Neuron (in vitro differentiated cells): ENCODE results near the gene SCIMP.
"Not testable (repeated sequence)": the region's sequence is repeated elsewhere in the genome, so short reads cannot be mapped to it uniquely, and the experiment has no call there.

Experiments used
- H2AFZ ChIP-seq: one replicate; pipeline ENCODE4 v1.6.1; 2013; ENCODE audit warnings: low read depth, mild to moderate bottlenecking, inconsistent platforms, low read length, moderate library complexity
- H3K27me3 ChIP-seq: one replicate; pipeline ENCODE4 v1.6.1; 2013; ENCODE audit warnings: low read length; ENCODE audit not compliant: insufficient read depth
- H3K36me3 ChIP-seq: one replicate; pipeline ENCODE4 v1.6.1; 2013; ENCODE audit warnings: low read length; ENCODE audit not compliant: insufficient read depth
- H3K4me1 ChIP-seq: one replicate; pipeline ENCODE4 v1.6.1; 2013; ENCODE audit warnings: low read length; ENCODE audit not compliant: insufficient read depth
- H3K4me3 ChIP-seq: 2 replicates; pipeline ENCODE4 v1.5.1; 2013; ENCODE audit warnings: mild to moderate bottlenecking, low read length, moderate library complexity
- H3K9me3 ChIP-seq: one replicate; pipeline ENCODE4 v1.6.1; 2013; ENCODE audit warnings: low read length

The SCIMP gene

DNA sequence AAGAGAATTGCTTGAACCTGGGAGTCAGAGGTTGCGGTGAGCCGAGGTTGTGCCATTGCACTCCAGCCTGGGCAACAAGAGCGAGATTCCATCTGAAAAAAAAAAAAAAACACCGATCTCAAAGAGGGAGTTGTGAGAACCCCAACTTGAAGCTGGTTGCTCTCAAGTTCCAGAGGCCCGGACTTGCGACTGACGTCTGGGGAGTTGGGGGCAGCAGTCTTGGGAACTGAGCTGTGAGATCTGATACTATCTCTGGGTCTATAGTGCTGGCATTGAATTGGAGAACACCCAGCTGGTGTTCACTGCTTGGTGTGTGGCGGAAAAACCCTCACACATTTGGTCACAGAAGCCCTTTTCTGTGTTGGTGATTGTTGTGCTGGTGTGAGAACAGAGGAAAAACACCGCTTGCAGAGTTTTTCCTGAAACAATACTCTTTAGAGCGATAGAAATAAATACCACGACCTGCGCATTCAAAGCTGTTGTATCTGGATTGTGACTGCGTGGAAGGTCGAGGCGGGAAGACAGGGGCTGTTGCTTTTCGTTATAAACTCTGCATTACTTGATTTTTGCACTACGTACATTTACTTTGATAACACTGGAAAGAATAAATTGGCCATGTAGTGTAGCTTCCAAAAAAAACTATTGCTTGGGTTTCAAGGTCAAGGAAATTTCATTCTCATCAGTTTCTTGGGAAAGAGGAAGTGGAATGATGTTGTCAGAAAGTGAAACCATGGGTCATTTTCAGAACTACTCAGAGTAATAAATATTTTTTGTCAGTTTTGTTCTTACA lies 8.8 kb downstream of the SCIMP start:
- Histone ChIP-seq H2AFZ (no peak overlapping the region), H3K36me3 (peaks cover 17% of the 10 kb centered on the region), H3K27me3 (no peaks in the 10 kb centered on the region), H3K4me3 (no peak overlapping the region), H3K4me1 (no peaks in the 10 kb centered on the region), H3K9me3 (no peaks in the 10 kb centered on the region)

- H3K9me3 ChIP-seq, H3K27me3 ChIP-seq, H3K4me1 ChIP-seq, H2AFZ ChIP-seq, H3K4me3 ChIP-seq: not testable (repeated sequence)
- H3K36me3 ChIP-seq: peaks cover 26% of the 10 kb centered on the region
Observed at GRCh38 chr17:5221912-5222311, 12.7 kb downstream of the SCIMP start.

DNA sequence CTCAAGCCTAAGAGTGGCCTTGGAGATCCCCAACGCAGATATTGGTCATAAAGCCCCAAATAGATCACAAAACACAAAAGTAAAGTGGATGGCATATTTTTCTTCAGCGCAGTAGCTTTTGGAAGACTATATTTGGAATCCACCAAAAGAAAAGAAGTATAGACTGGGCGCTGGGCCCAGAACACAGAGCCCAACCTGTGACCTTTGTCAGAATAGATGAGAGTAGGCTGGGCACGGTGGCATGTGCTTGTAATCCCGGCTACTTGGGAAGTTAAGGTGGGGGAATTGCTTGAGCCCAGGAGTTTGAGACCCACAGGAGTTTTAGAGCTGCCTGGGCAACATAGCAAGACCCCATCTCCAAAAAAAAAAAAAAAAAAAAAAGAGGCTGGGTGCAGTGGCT lies 14.6 kb downstream of the SCIMP start:
- no peaks in the 10 kb centered on the region for H3K9me3 ChIP-seq
- no peaks in the 10 kb centered on the region for H3K4me1 ChIP-seq
- no peaks in the 10 kb centered on the region for H3K27me3 ChIP-seq
- peaks cover 30% of the 10 kb centered on the region for H3K36me3 ChIP-seq
- H2AFZ ChIP-seq: no peak overlapping the region
- no peak overlapping the region for H3K4me3 ChIP-seq

- Histone ChIP-seq H3K27me3 (no peaks in the 10 kb centered on the region), H2AFZ (no peak overlapping the region), H3K9me3 (no peaks in the 10 kb centered on the region), H3K4me1 (no peaks in the 10 kb centered on the region), H3K4me3 (no peak overlapping the region), H3K36me3 (peaks cover 34% of the 10 kb centered on the region)
Observed at GRCh38 chr17:5219536-5219935, 15.1 kb downstream of the SCIMP start.

DNA sequence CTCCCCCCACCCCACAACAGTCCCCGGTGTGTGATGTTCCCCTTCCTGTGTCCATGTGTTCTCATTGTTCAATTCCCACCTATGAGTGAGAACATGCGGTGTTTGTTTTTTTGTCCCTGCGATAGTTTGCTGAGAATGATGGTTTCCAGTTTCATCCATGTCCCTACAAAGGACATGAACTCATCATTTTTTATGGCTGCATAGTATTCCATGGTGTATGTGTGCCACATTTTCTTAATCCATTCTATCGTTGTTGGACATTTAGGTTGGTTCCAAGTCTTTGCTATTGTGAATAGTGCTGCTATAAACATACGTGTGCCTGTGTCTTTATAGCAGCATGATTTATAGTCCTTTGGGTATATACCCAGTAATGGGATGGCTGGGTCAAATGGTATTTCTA lies 17.1 kb downstream of the SCIMP start:
- peaks cover 31% of the 10 kb centered on the region for H3K36me3 ChIP-seq
- H3K27me3 ChIP-seq, H3K4me3 ChIP-seq, H2AFZ ChIP-seq, H3K4me1 ChIP-seq, H3K9me3 ChIP-seq: not testable (repeated sequence)

DNA sequence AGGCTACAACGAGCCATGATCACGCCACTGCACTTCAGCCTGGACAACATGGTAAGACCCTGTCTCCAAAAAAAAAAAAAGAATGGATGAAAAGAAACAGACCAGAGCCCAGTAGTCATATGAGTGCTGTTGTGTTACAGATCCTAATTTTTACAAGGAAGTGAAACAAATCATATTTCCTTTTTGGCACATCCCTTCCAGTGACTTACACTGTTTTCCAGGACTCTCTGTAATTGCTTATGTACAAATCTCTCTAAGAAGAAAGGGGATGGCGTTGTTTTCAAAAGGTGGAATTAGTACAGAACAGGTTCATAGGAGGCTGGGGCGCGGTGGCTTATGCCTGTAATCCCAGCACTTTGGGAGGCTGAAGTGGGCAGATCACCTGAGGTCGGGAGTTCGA lies 23.2 kb downstream of the SCIMP start:
- peaks cover 23% of the 10 kb centered on the region for H3K36me3 ChIP-seq
- H3K9me3 ChIP-seq: no peaks in the 10 kb centered on the region
- no peak overlapping the region for H3K4me3 ChIP-seq
- no peak overlapping the region for H2AFZ ChIP-seq
- no peaks in the 10 kb centered on the region for H3K27me3 ChIP-seq
- H3K4me1 ChIP-seq: no peaks in the 10 kb centered on the region

GRCh38 chr17:5210614-5211252 lies 23.9 kb downstream of the SCIMP start:
- no peak overlapping the region for H3K4me3 ChIP-seq
- H3K4me1 ChIP-seq: no peaks in the 10 kb centered on the region
- H2AFZ ChIP-seq: no peak overlapping the region
- H3K27me3 ChIP-seq: no peaks in the 10 kb centered on the region
- H3K36me3 ChIP-seq: peaks cover 21% of the 10 kb centered on the region
- no peaks in the 10 kb centered on the region for H3K9me3 ChIP-seq

GRCh38 chr17:5210091-5210490 lies 24.6 kb downstream of the SCIMP start:
- H3K4me1 ChIP-seq: no peaks in the 10 kb centered on the region
- H3K9me3 ChIP-seq: no peaks in the 10 kb centered on the region
- peaks cover 17% of the 10 kb centered on the region for H3K36me3 ChIP-seq
- no peak overlapping the region for H2AFZ ChIP-seq
- H3K27me3 ChIP-seq: no peaks in the 10 kb centered on the region
- no peak overlapping the region for H3K4me3 ChIP-seq

DNA sequence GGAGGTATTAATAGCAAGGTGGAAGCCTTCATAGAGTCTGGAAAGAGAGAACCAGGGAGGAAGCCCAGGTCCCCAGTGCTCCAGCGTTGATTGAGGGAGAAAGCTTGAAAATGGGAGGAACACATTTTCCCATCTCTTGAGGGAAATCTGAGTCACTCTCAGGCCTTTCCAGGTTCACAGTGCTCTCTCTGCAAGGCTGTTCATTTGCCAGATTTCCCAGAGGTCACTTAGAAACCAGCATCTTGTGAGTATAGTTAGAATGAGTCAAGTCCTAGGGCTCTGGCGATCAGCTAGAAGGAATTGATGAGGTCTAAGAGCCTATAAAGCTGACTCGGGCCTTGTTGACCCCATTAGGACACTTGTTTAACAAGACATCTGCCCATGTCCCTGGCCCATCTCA lies 25.3 kb downstream of the SCIMP start:
- Histone ChIP-seq H3K36me3 (peaks cover 14% of the 10 kb centered on the region), H3K27me3 (no peaks in the 10 kb centered on the region), H3K4me1 (no peaks in the 10 kb centered on the region), H3K4me3 (no peak overlapping the region), H2AFZ (no peak overlapping the region), H3K9me3 (no peaks in the 10 kb centered on the region)

DNA sequence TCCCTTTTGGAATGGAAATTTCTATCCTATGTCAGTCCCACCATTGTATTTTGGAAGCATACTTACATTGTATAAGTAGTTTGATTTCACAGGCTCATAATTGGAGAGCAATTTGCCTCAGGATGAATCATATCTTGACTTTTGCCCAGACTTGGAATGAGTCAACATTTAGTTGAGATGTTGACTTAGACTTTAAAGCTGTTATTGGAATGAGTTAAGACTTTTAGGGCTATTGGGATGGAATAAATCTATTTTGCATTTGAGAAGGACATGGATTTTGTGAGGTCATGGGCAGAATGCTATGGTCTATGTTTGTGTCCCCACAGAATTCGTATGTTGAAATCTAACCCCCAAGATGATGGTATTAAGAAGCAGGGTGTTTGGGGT lies 30.8 kb downstream of the SCIMP start:
- no peak overlapping the region for H3K4me3 ChIP-seq
- no peaks in the 10 kb centered on the region for H3K36me3 ChIP-seq
- peaks cover 4% of the 10 kb centered on the region for H3K9me3 ChIP-seq
- H3K4me1 ChIP-seq: no peaks in the 10 kb centered on the region
- no peak overlapping the region for H2AFZ ChIP-seq
- H3K27me3 ChIP-seq: no peaks in the 10 kb centered on the region

DNA sequence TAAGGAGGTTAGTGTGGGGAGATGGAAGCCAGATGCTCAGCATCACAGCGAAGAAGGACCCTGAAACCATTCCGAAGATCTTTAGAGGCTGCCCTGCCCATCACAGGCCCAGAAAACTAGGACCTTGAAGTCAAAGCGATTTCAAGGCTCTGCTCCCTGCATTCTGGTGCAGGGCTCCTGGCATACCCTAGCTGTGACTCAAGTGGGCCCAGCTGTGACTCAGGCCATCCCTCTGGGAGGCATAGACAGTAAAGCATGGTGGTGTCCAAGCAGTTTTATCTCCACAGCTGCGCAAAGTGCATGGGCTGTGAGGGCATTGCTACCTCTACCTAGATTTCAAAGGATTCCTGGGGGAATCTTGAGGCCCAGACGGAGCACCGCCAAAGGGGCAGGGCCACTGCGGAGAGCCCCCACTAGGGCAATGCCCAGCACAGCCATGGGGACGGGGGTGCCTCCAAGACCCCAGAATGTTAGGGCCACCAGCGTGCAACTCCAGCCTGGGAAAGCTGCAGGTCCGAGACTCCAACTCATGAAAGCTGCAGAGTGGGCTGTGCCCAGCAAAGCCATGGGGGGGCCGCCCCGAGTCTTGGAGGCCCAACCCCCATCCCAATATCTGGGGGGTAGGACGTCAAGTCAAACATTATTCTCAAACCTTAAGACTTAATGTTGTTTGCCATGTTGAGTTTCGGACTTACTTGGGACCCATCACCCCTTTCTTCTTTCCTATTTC lies 31.3 kb downstream of the SCIMP start:
- Histone ChIP-seq H3K4me3 (no peak overlapping the region), H3K9me3 (peaks cover 6% of the 10 kb centered on the region), H3K36me3 (no peaks in the 10 kb centered on the region), H2AFZ (no peak overlapping the region), H3K27me3 (no peaks in the 10 kb centered on the region), H3K4me1 (no peaks in the 10 kb centered on the region)

GRCh38 chr17:5201011-5201410 lies 33.6 kb downstream of the SCIMP start:
- Histone ChIP-seq H3K9me3 (peaks cover 6% of the 10 kb centered on the region), H3K4me3 (no peak overlapping the region), H3K36me3 (peaks cover under 1% of the 10 kb centered on the region), H2AFZ (no peak overlapping the region), H3K4me1 (no peaks in the 10 kb centered on the region), H3K27me3 (no peaks in the 10 kb centered on the region)

DNA sequence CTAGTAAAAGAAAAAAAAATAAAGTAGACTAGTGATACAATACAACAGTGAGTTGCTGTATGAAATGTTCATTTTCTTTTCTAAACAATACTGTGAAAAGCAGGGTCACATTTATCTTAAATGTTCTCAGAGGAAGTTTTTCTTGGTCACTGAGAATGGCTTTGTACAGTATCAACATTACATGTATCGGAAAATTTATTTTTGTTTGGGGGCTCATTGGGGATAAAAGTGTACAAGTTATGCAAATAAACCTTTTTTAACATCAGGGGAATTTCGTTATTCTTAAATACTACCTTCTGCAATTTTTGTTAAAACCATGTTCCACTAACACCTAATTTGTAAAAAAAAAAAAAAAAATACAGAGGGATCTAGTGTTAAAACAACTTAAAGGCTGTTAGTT lies 34.3 kb downstream of the SCIMP start:
- no peak overlapping the region for H2AFZ ChIP-seq
- peaks cover 6% of the 10 kb centered on the region for H3K9me3 ChIP-seq
- H3K4me3 ChIP-seq: no peak overlapping the region
- H3K27me3 ChIP-seq: no peaks in the 10 kb centered on the region
- no peaks in the 10 kb centered on the region for H3K4me1 ChIP-seq
- peaks cover 4% of the 10 kb centered on the region for H3K36me3 ChIP-seq
